ACHN (cell line): Measurements from ENCODE around the gene MED12.
A peak's percentile ranks its signal among the peaks of the same experiment; 100 is the strongest.

ENCODE experiments used
- DNase-seq: peaks from one replicate; pipeline ENCODE4 v3.0.0-alpha.2; 2015
- in situ Hi-C: cut with HindIII; loops from 2 replicates; pipeline ENCODE4 v1.10.0; 2017; ENCODE audit warnings: low sequenced_read_pairs, low pct_ligation_motif_present, low pct_unique_long_range_greater_than_20kb

Gene MED12

GRCh38 chrX:71118032-71118984 is at the start of gene MED12:
MED12 (plus strand) TSS chrX:71118596; CDS start chrX:71118755, 159 bp downstream.
- peak; percentile 68 for DNase-seq
- in situ Hi-C loops: no loop called here

- in situ Hi-C loops: no loop called here
- DNase-seq: no peak
Measured at GRCh38 chrX:71070531-71070930, 47.9 kb upstream of the MED12 start.

GRCh38 chrX:71081330-71082123 is 36.9 kb upstream of the MED12 start:
- DNase-seq: no peak
- in situ Hi-C loops: no loop called here

GRCh38 chrX:71082124-71082647 is 36.2 kb upstream of the MED12 start:
- in situ Hi-C loops: no loop called here
- DNase-seq: no peak

- in situ Hi-C loops: no loop called here
- no peak for DNase-seq
Measured at GRCh38 chrX:71082822-71083221, 35.6 kb upstream of the MED12 start.

GRCh38 chrX:71085900-71086299 is 32.5 kb upstream of the MED12 start:
- DNase-seq: no peak
- in situ Hi-C loops: no loop called here

- DNase-seq: no peak
- in situ Hi-C loops: no loop called here
Measured at GRCh38 chrX:71091263-71091662, 27.1 kb upstream of the MED12 start.

- in situ Hi-C loops: no loop called here
- no peak for DNase-seq
Measured at GRCh38 chrX:71095033-71095432, 23.4 kb upstream of the MED12 start.

GRCh38 chrX:71095555-71095980 is 22.8 kb upstream of the MED12 start, which contains the start of gene FOXO4:
FOXO4 (plus strand) TSS chrX:71095851; CDS start chrX:71096529, 678 bp downstream.
- peak; percentile 77 for DNase-seq
- in situ Hi-C loops: no loop called here

GRCh38 chrX:71095981-71096759 is 22.2 kb upstream of the MED12 start:
- in situ Hi-C loops: no loop called here
- DNase-seq: no peak

GRCh38 chrX:71096760-71097032 is 21.7 kb upstream of the MED12 start:
- no peak for DNase-seq
- in situ Hi-C loops: no loop called here

GRCh38 chrX:71098302-71098701 is 20.1 kb upstream of the MED12 start:
- peak; percentile 44 for DNase-seq
- in situ Hi-C loops: no loop called here

GRCh38 chrX:71098951-71099506 is 19.4 kb upstream of the MED12 start:
- DNase-seq: no peak
- in situ Hi-C loops: no loop called here

GRCh38 chrX:71099736-71100135 is 18.7 kb upstream of the MED12 start:
- in situ Hi-C loops: no loop called here
- DNase-seq: no peak

GRCh38 chrX:71100581-71101505 is 17.6 kb upstream of the MED12 start:
- in situ Hi-C loops: no loop called here
- DNase-seq: no peak

GRCh38 chrX:71102292-71102691 is 16.1 kb upstream of the MED12 start:
- DNase-seq: no peak
- in situ Hi-C loops: no loop called here
